H1 (cell line): ENCODE data around the gene ANKRD53. TPM values are rescaled to one million over a fixed set of nuclear protein-coding genes. Genes with fewer than 3 reads are reported as not detected.
A peak's percentile ranks its signal among the peaks of the same experiment; 100 is the strongest.

Experiments
- CBX8 ChIP-seq: fragments of 300-800, 300-1000 bp; sonication (generic); IDR thresholded peaks from 2 replicates; pipeline ENCODE4 v1.7.1; 2016; ENCODE audit warnings: low read depth, low read length, borderline replicate concordance
- GABPA ChIP-seq: IDR thresholded peaks from 2 replicates; pipeline ENCODE4 v1.6.1; 2011; ENCODE audit warnings: mild to moderate bottlenecking, low read length, moderate library complexity, borderline replicate concordance; ENCODE audit not compliant: insufficient read depth
- KDM1A ChIP-seq: fragments of 200-600, 300-600 bp; sonication (generic); IDR thresholded peaks from 2 replicates; pipeline ENCODE4 v1.7.1; 2016; ENCODE audit warnings: mild to moderate bottlenecking, low read length, borderline replicate concordance
- KDM4A ChIP-seq: IDR thresholded peaks from one replicate; pipeline ENCODE4 v1.7.1; 2012; ENCODE audit warnings: low read depth, mild to moderate bottlenecking, moderate library complexity, low read length, inconsistent platforms; ENCODE audit not compliant: severe bottlenecking
- KDM5A ChIP-seq: fragments of 200-600 bp; IDR thresholded peaks from 2 replicates; pipeline ENCODE4 v1.7.1; 2012; ENCODE audit warnings: mild to moderate bottlenecking, low read length, inconsistent platforms, mixed read lengths
- RBBP5 ChIP-seq: IDR thresholded peaks from 2 replicates; pipeline ENCODE4 v1.7.1; 2012; ENCODE audit warnings: low read depth, mild to moderate bottlenecking, inconsistent platforms, low read length, moderate library complexity, borderline replicate concordance
- SIX5 ChIP-seq: IDR thresholded peaks from 2 replicates; pipeline ENCODE4 v1.6.1; 2011; ENCODE audit warnings: mild to moderate bottlenecking, low read depth, low read length
- SP1 ChIP-seq: IDR thresholded peaks from 2 replicates; pipeline ENCODE4 v1.6.1; 2011; ENCODE audit warnings: low read depth, low read length
- SRF ChIP-seq: IDR thresholded peaks from 2 replicates; pipeline ENCODE4 v1.6.1; 2011; ENCODE audit warnings: mild to moderate bottlenecking, low read depth, low read length, moderate library complexity
- TCF12 ChIP-seq: IDR thresholded peaks from 2 replicates; pipeline ENCODE4 v1.6.1; 2011; ENCODE audit warnings: low read depth, mild to moderate bottlenecking, low read length
- polyA plus RNA-seq, 7 experiments: library from polyadenylated mRNA; depleted of rRNA in 3 of 7; stranded (reverse) in 5 of 7; unstranded in 2 of 7; fragments of >200 nt in 5 of 7; fragments of 200-250 nt in 2 of 7; gene quantifications; 1 replicate in 5 of 7; 2 replicates in 1 of 7; 4 replicates in 1 of 7; pipeline versions ENCODE4 v1.2.1 to v1.2.3, GENCODE V29; 2011 to 2013; ENCODE audit warnings: missing spikeins in 2 of 7, mixed read lengths in 2 of 7
- total RNA-seq: library from RNA; stranded (reverse); fragmentation: NEBNext Ultra II Directional; extraction: Animal tissue kit (Norgen Biotek cat#: 25700); gene quantifications from 2 replicates; pipeline ENCODE4 v1.2.1, GENCODE V29; 2021

Gene ANKRD53
- total and polyA plus RNA-seq, 2 of the 8 experiments (the other 6 are each of a cell fraction or from before 2014, with no cell fraction given): 0.39 to 0.70 TPM

GRCh38 chr2:70964596-70965386, 13.6 kb upstream of the ANKRD53 start (continued):
- peak; percentile 69; the same call in 1 of the 2 replicates for TF ChIP-seq KDM1A
- no peak for TF ChIP-seq TCF12
- no peak for TF ChIP-seq CBX8
- TF ChIP-seq SIX5: no peak
- no peak for TF ChIP-seq SRF
- peak; percentile 70 for TF ChIP-seq RBBP5
- TF ChIP-seq KDM5A: no peak
- TF ChIP-seq SP1: no peak
- TF ChIP-seq KDM4A: peak; percentile 93
- peak; percentile 50; the same call in 1 of the 2 replicates for TF ChIP-seq GABPA
